Mammary epithelial cell (primary cell): ENCODE measurements around the gene TCERG1L.

ENCODE experiments used
- EZH2 ChIP-seq: IDR thresholded peaks from 2 replicates; pipeline ENCODE4 v1.6.1; 2012; ENCODE audit warnings: low read length, inconsistent platforms, borderline replicate concordance
- TF ChIP-seq, protein P1 (sequence below), 2 donors: IDR thresholded peaks in 1 of 2; conservative IDR thresholded peaks in 1 of 2; 2 replicates each; pipeline ENCODE4 v1.5.1; 2011 to 2012; ENCODE audit warnings: inconsistent platforms in 2 of 2, low read length in 2 of 2, mild to moderate bottlenecking in 2 of 2, control low read depth in 1 of 2, low read depth in 1 of 2; ENCODE audit not compliant: insufficient read depth in 1 of 2; ENCODE audit errors: extremely low read depth in 1 of 2

DNA sequence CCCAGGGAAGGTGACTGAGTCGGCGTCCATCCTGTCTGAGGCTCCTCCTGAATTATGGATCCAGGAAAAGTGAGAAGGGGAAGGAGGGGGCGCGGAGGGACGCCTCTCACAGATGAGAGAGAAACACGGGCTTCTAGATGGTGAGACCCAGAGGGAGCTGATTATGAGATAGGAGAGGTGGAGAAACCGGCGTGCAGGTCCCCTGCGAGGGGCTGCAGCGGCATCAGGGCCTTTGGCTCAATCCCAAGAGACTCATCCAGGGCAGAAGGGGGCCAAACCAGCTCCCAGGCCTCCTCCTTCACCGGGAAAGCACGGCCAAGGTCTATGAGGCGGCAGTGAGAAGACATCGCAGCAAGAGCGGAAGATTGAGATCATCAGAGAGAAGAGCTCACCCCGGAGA, 70.8 kb downstream of the TCERG1L start:
- TF ChIP-seq, protein P1, sequence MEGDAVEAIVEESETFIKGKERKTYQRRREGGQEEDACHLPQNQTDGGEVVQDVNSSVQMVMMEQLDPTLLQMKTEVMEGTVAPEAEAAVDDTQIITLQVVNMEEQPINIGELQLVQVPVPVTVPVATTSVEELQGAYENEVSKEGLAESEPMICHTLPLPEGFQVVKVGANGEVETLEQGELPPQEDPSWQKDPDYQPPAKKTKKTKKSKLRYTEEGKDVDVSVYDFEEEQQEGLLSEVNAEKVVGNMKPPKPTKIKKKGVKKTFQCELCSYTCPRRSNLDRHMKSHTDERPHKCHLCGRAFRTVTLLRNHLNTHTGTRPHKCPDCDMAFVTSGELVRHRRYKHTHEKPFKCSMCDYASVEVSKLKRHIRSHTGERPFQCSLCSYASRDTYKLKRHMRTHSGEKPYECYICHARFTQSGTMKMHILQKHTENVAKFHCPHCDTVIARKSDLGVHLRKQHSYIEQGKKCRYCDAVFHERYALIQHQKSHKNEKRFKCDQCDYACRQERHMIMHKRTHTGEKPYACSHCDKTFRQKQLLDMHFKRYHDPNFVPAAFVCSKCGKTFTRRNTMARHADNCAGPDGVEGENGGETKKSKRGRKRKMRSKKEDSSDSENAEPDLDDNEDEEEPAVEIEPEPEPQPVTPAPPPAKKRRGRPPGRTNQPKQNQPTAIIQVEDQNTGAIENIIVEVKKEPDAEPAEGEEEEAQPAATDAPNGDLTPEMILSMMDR (conservative IDR thresholded peaks at IDR 0.05 in 1 of 2, IDR thresholded peaks at IDR 0.05 in 1 of 2; ENCODE audit: extremely low read depth in 1 of 2, insufficient read depth in 1 of 2, low read depth in 1 of 2, low read length in 2 of 2) = no peak
- TF ChIP-seq EZH2 = no peak
